HCT116 (cell line): ENCODE results near the gene GNAI2. TPM values are rescaled to one million over a fixed set of nuclear protein-coding genes. Genes with fewer than 3 reads are reported as not detected.

Experiments
- ATAC-seq: fragments of 200-7000 bp; cut with Tn5 transposase; 2 replicates; pipeline ENCODE4 v1.9.1; 2020; ENCODE audit warnings: mild to moderate bottlenecking, moderate library complexity
- BruUV-seq: library from RNA; stranded (reverse); fragments of 400-500 nt; replicated peaks from 2 replicates; lab custom pipeline; 2021; lab: Mats Ljungman, UMichigan
- CTCF ChIA-PET: fragments of 300-600 bp; sonication (Branson Sonifier 250); formaldehyde crosslinking; loops from one replicate; lab custom pipeline; 2021; ENCODE audit warnings: antibody characterized with exemption; lab: Charles Lee
- POLR2A ChIA-PET: fragments of 300-600, 350-600 bp; sonication (Branson Sonifier 250); formaldehyde crosslinking; loops from one replicate; lab custom pipeline; 2021; ENCODE audit warnings: antibody characterized with exemption; lab: Charles Lee
- RAD21 ChIA-PET, 2 experiments: fragments of 300-600 bp; sonication (Branson Sonifier 250); formaldehyde crosslinking; loops; one replicate each; lab custom pipeline; 2023; ENCODE audit warnings: low total read pairs in 2 of 2; ENCODE audit not compliant: uncharacterized antibody in 2 of 2, unreplicated experiment in 2 of 2, low non-redundant PET in 1 of 2; lab: Charles Lee
- DNase-seq: peaks from one replicate; pipeline ENCODE4 v3.0.0-alpha.2; 2010; ENCODE audit warnings: low read depth, low spot score
- H2AFZ ChIP-seq: fragments of 200-600 bp; shearing (Covaris generic), sonication (generic); 2 replicates; pipeline ENCODE4 v1.6.1; 2017; ENCODE audit warnings: low read depth, mixed run types, mixed read lengths, antibody characterized with exemption, low read length; ENCODE audit not compliant: poor library complexity, severe bottlenecking
- H3K27ac ChIP-seq: 2 replicates; pipeline ENCODE4 v1.5.1; 2012; ENCODE audit warnings: low read depth, low read length
- H3K27me3 ChIP-seq: fragments of 200-600 bp; sonication (generic); 2 replicates; pipeline ENCODE4 v1.6.1; 2016; ENCODE audit warnings: mixed run types, low read length, mixed read lengths; ENCODE audit not compliant: insufficient read depth
- H3K36me3 ChIP-seq, 2 experiments: fragments of 200-500 bp in 1 of 2; fragments of 200-600 bp in 1 of 2; sonication (Bioruptor generic) in 1 of 2; sonication (generic) in 1 of 2; 2 replicates each; pipeline versions ENCODE4 v1.5.1 to v1.6.1; 2014 to 2016; ENCODE audit warnings: low read length in 2 of 2, inconsistent platforms in 1 of 2, mixed read lengths in 1 of 2, mixed run types in 1 of 2; ENCODE audit not compliant: insufficient read depth in 2 of 2, control insufficient read depth in 1 of 2
- H3K4me1 ChIP-seq, 2 experiments: fragments of 200-600 bp in 1 of 2; sonication (generic) in 1 of 2; 2 replicates each; pipeline versions ENCODE4 v1.5.1 to v1.6.1; 2012 to 2017; ENCODE audit warnings: low read length in 2 of 2, inconsistent platforms in 1 of 2, mild to moderate bottlenecking in 1 of 2, mixed read lengths in 1 of 2, mixed run types in 1 of 2, moderate library complexity in 1 of 2; ENCODE audit not compliant: insufficient read depth in 2 of 2, control insufficient read depth in 1 of 2
- H3K4me2 ChIP-seq: fragments of 200-600 bp; sonication (generic); 2 replicates; pipeline ENCODE4 v1.6.1; 2017; ENCODE audit warnings: mixed run types, low read length, mixed read lengths
- H3K4me3 ChIP-seq, 2 experiments: fragments of 200-600 bp in 1 of 2; sonication (generic) in 1 of 2; replicated peaks in 1 of 2; 2 replicates each; pipeline ENCODE4 v1.5.1; 2011 to 2016; ENCODE audit warnings: low read length in 2 of 2, control low read depth in 1 of 2, low read depth in 1 of 2, mild to moderate bottlenecking in 1 of 2, mixed read lengths in 1 of 2, mixed run types in 1 of 2
- H3K79me2 ChIP-seq: fragments of 200-600 bp; sonication (generic); 2 replicates; pipeline ENCODE4 v1.6.1; 2017; ENCODE audit warnings: mild to moderate bottlenecking, mixed run types, low read length, moderate library complexity, mixed read lengths; ENCODE audit not compliant: insufficient read depth
- H3K9ac ChIP-seq: fragments of 200-600 bp; sonication (generic); 2 replicates; pipeline ENCODE4 v1.6.1; 2016; ENCODE audit warnings: low read length, mixed read lengths
- H3K9me2 ChIP-seq: fragments of 200-600 bp; sonication (generic), shearing (Covaris generic); 2 replicates; pipeline ENCODE4 v1.6.1; 2017; ENCODE audit warnings: mixed run types, mild to moderate bottlenecking, moderate library complexity; ENCODE audit not compliant: insufficient read depth
- H3K9me3 ChIP-seq, 2 experiments: fragments of 200-500 bp in 1 of 2; fragments of 200-600 bp in 1 of 2; sonication (Bioruptor generic) in 1 of 2; sonication (generic) in 1 of 2; 2 replicates each; pipeline ENCODE4 v1.6.1; 2014 to 2017; ENCODE audit warnings: low read length in 2 of 2, mixed read lengths in 2 of 2, inconsistent platforms in 1 of 2, low read depth in 1 of 2, mild to moderate bottlenecking in 1 of 2, mixed run types in 1 of 2, moderate library complexity in 1 of 2; ENCODE audit not compliant: control insufficient read depth in 1 of 2, insufficient read depth in 1 of 2
- H4K20me1 ChIP-seq: fragments of 200-600 bp; sonication (generic), shearing (Covaris generic); 2 replicates; pipeline ENCODE4 v1.6.1; 2017; ENCODE audit warnings: mixed run types, mild to moderate bottlenecking, moderate library complexity; ENCODE audit not compliant: insufficient read depth
- ATF3 ChIP-seq: IDR thresholded peaks from 2 replicates; pipeline ENCODE4 v1.6.1; 2012
- CBX3 ChIP-seq: IDR thresholded peaks from 2 replicates; pipeline ENCODE4 v1.6.1; 2012; ENCODE audit warnings: low read depth
- CTCF ChIP-seq, 3 experiments: fragments of 200-600 bp in 1 of 3; sonication (generic) in 1 of 3; IDR thresholded peaks in 2 of 3; conservative IDR thresholded peaks in 1 of 3; 2 replicates each; pipeline ENCODE4 v1.5.1; 2012 to 2017; ENCODE audit warnings: low read depth in 2 of 3, low read length in 2 of 3, antibody characterized with exemption in 1 of 3, borderline replicate concordance in 1 of 3, control low read depth in 1 of 3, mild to moderate bottlenecking in 1 of 3, mixed read lengths in 1 of 3, mixed run types in 1 of 3, moderate library complexity in 1 of 3; ENCODE audit not compliant: insufficient read depth in 1 of 3
- EGR1 ChIP-seq: IDR thresholded peaks from 2 replicates; pipeline ENCODE4 v1.6.1; 2012; ENCODE audit warnings: low read depth
- ELF1 ChIP-seq: IDR thresholded peaks from 2 replicates; pipeline ENCODE4 v1.6.1; 2012; ENCODE audit warnings: low read depth, borderline replicate concordance
- EZH2 ChIP-seq: fragments of 200-600 bp; sonication (generic); IDR thresholded peaks from 2 replicates; pipeline ENCODE4 v1.6.1; 2017; ENCODE audit warnings: antibody characterized with exemption, mixed run types
- EZH2phosphoT487 ChIP-seq: fragments of 200-600 bp; IDR thresholded peaks from 2 replicates; pipeline ENCODE4 v1.6.1; 2018; ENCODE audit warnings: antibody characterized with exemption, borderline replicate concordance
- JUND ChIP-seq: IDR thresholded peaks from 2 replicates; pipeline ENCODE4 v1.6.1; 2012
- POLR2A ChIP-seq: IDR thresholded peaks from 2 replicates; pipeline ENCODE4 v1.7.0; 2011; ENCODE audit warnings: borderline replicate concordance; ENCODE audit not compliant: insufficient read depth, insufficient read length; ENCODE audit errors: extremely low read depth
- POLR2AphosphoS5 ChIP-seq: IDR thresholded peaks from 2 replicates; pipeline ENCODE4 v1.6.1; 2011; ENCODE audit warnings: mild to moderate bottlenecking, low read depth, low read length, moderate library complexity
- RAD21 ChIP-seq: IDR thresholded peaks from 2 replicates; pipeline ENCODE4 v1.6.1; 2012; ENCODE audit warnings: low read depth, mild to moderate bottlenecking
- SIN3A ChIP-seq: IDR thresholded peaks from 2 replicates; pipeline ENCODE4 v1.6.1; 2012; ENCODE audit warnings: low read depth
- SP1 ChIP-seq: IDR thresholded peaks from 2 replicates; pipeline ENCODE4 v1.6.1; 2012; ENCODE audit warnings: low read depth
- SRF ChIP-seq: IDR thresholded peaks from 2 replicates; pipeline ENCODE4 v1.6.1; 2012; ENCODE audit warnings: low read depth
- TCF7L2 ChIP-seq: IDR thresholded peaks from 2 replicates; pipeline ENCODE4 v1.7.0; 2011; ENCODE audit warnings: borderline replicate concordance, inconsistent platforms; ENCODE audit not compliant: insufficient read depth, insufficient read length; ENCODE audit errors: extremely low read depth
- ZBTB33 ChIP-seq: IDR thresholded peaks from 2 replicates; pipeline ENCODE4 v1.6.1; 2011; ENCODE audit warnings: mild to moderate bottlenecking, low read length, moderate library complexity; ENCODE audit not compliant: insufficient replicate concordance; ENCODE audit errors: extremely low read depth
- ZFX ChIP-seq: fragments of 450-650 bp; IDR thresholded peaks from 2 replicates; pipeline ENCODE4 v1.6.1; 2017
- intact Hi-C: fragments of 100-400 bp; cut with micrococcal nuclease; formaldehyde crosslinking; loops from 2 replicates; pipeline ENCODE4 v1.10.0; 2022
- total RNA-seq: library from RNA; stranded (reverse); gene quantifications from one replicate; pipeline ENCODE4 v1.2.1, GENCODE V29; 2021; ENCODE audit not compliant: unreplicated experiment
- TF ChIP-seq, protein P1 (sequence below): IDR thresholded peaks from 2 replicates; pipeline ENCODE4 v1.6.1; 2012

The GNAI2 gene
- total RNA-seq, 1 experiment from 2014 or later = 170 TPM

GRCh38 chr3:50278123-50278879 is 42.3 kb downstream of the GNAI2 start:
- Histone ChIP-seq H3K4me3 (no peak overlapping the region), H3K36me3 (no peaks in the 10 kb centered on the region), H3K9me3 (no peaks in the 10 kb centered on the region), H3K9me2 (no peaks in the 10 kb centered on the region), H3K27ac (no peak overlapping the region), H3K4me1 (peaks cover 13 to 16% of the 10 kb centered on the region in 2 experiments; a peak in 3 of 4 replicates), H2AFZ (no peak overlapping the region), H4K20me1 (no peaks in the 10 kb centered on the region), H3K27me3 (no peaks in the 10 kb centered on the region), H3K9ac (no peak overlapping the region), H3K79me2 (no peaks in the 10 kb centered on the region), H3K4me2 (no peak overlapping the region)
- intact Hi-C loops = no loop called here
- CTCF ChIA-PET = interaction anchor here (1.3 to 1.7 kb wide), 2 partner anchors 45 to 52 kb away, joined by 3 read pairs; no protein-coding TSS in a partner anchor
- DNase-seq (no peak), ATAC-seq (no peak)
- RAD21 ChIA-PET = interaction anchor here in 1 of 2 experiments (1.2 kb wide), 1 partner anchor 32 kb away, joined by 3 read pairs; no protein-coding TSS in a partner anchor
- TF ChIP-seq POLR2A (no peak), EZH2phosphoT487 (no peak), ZFX (no peak), EZH2 (no peak), ZBTB33 (no peak), JUND (no peak), SIN3A (no peak), CBX3 (no peak), POLR2AphosphoS5 (no peak), TCF7L2 (no peak), RAD21 (no peak), SP1 (no peak), EGR1 (no peak), ATF3 (no peak), CTCF (IDR thresholded peaks at IDR 0.05 in 2 of 3, conservative IDR thresholded peaks at IDR 0.05 in 1 of 3; ENCODE audit: borderline replicate concordance in 1 of 3, insufficient read depth in 1 of 3, low read depth in 2 of 3, low read length in 2 of 3) (no peak), ELF1 (no peak), SRF (no peak)
- TF ChIP-seq, protein P1, sequence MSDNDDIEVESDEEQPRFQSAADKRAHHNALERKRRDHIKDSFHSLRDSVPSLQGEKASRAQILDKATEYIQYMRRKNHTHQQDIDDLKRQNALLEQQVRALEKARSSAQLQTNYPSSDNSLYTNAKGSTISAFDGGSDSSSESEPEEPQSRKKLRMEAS = no peak
- BruUV-seq = no TSS peak
- POLR2A ChIA-PET = interaction anchor here (1.7 kb wide), 1 partner anchor 16 kb away, joined by 4 read pairs; no protein-coding TSS in a partner anchor
